A673 (cell line): ENCODE results near the gene VPS9D1. TPM values are rescaled to one million over a fixed set of nuclear protein-coding genes. Genes with fewer than 3 reads are reported as not detected.

Experiments used
- BruUV-seq: library from RNA; stranded (reverse); fragments of 400-500 nt; replicated peaks from 2 replicates; lab custom pipeline; 2021; lab: Mats Ljungman, UMichigan
- CTCF ChIA-PET: fragments of 300-600 bp; sonication (Branson Sonifier 250); formaldehyde crosslinking; loops from one replicate; lab custom pipeline; 2022; ENCODE audit warnings: antibody characterized with exemption; lab: Charles Lee
- POLR2A ChIA-PET: fragments of 300-600 bp; sonication (Branson Sonifier 250); formaldehyde crosslinking; loops from one replicate; lab custom pipeline; 2022; ENCODE audit warnings: antibody characterized with exemption; ENCODE audit not compliant: low non-redundant PET; lab: Charles Lee
- DNase-seq: peaks from one replicate; pipeline ENCODE4 v3.0.0-alpha.2; 2015; ENCODE audit warnings: low spot score
- H3K27ac ChIP-seq: fragments of 200-600 bp; sonication (generic); 2 replicates; pipeline ENCODE4 v1.5.1; 2016; ENCODE audit warnings: mixed run types, low read depth, mild to moderate bottlenecking, mixed read lengths, antibody characterized with exemption, low read length; ENCODE audit not compliant: poor library complexity, severe bottlenecking
- H3K27me3 ChIP-seq: fragments of 200-600 bp; sonication (generic); replicated peaks from 2 replicates; pipeline ENCODE4 v1.6.1; 2017; ENCODE audit warnings: mixed run types, low read depth, mild to moderate bottlenecking, mixed read lengths, antibody characterized with exemption, low read length; ENCODE audit not compliant: insufficient read depth, poor library complexity
- H3K36me3 ChIP-seq: fragments of 200-600 bp; sonication (generic); 2 replicates; pipeline ENCODE4 v1.6.1; 2016; ENCODE audit warnings: mixed run types, mild to moderate bottlenecking, mixed read lengths, antibody characterized with exemption, low read length; ENCODE audit not compliant: insufficient read depth, poor library complexity, severe bottlenecking
- H3K4me1 ChIP-seq: fragments of 200-600 bp; sonication (generic); 2 replicates; pipeline ENCODE4 v1.6.1; 2017; ENCODE audit warnings: mixed run types, mild to moderate bottlenecking, mixed read lengths, antibody characterized with exemption, low read length; ENCODE audit not compliant: insufficient read depth, poor library complexity, severe bottlenecking
- H3K4me3 ChIP-seq: fragments of 200-600 bp; sonication (generic); 2 replicates; pipeline ENCODE4 v1.5.1; 2016; ENCODE audit warnings: low read depth, mixed run types, mild to moderate bottlenecking, mixed read lengths, low read length; ENCODE audit not compliant: poor library complexity, severe bottlenecking
- H3K9me3 ChIP-seq: fragments of 200-600 bp; sonication (generic); 2 replicates; pipeline ENCODE4 v1.6.1; 2016; ENCODE audit warnings: mixed run types, low read depth, mild to moderate bottlenecking, mixed read lengths, antibody characterized with exemption, low read length; ENCODE audit not compliant: poor library complexity, severe bottlenecking
- CTCF ChIP-seq: fragments of 300-800, 200-600 bp; sonication (generic); conservative IDR thresholded peaks from 2 replicates; pipeline ENCODE4 v1.5.1; 2017; ENCODE audit warnings: low read depth, mild to moderate bottlenecking, antibody characterized with exemption, low read length, moderate library complexity, mixed read lengths
- EZH2 ChIP-seq: fragments of 200-600 bp; sonication (generic); IDR thresholded peaks from 2 replicates; pipeline ENCODE4 v1.6.1; 2017; ENCODE audit warnings: borderline replicate concordance, low read depth, mild to moderate bottlenecking, mixed read lengths, antibody characterized with exemption, low read length; ENCODE audit not compliant: poor library complexity, severe bottlenecking
- intact Hi-C: fragments of 100-400 bp; cut with micrococcal nuclease; formaldehyde crosslinking; loops from one replicate; pipeline ENCODE4 v1.10.0; 2022; ENCODE audit not compliant: unreplicated experiment
- total RNA-seq: library from RNA; stranded (reverse); gene quantifications from 2 replicates; pipeline ENCODE4 v1.2.3, GENCODE V29; 2021

Gene VPS9D1
- total RNA-seq, 1 experiment from 2014 or later, result 3.4 TPM

DNA sequence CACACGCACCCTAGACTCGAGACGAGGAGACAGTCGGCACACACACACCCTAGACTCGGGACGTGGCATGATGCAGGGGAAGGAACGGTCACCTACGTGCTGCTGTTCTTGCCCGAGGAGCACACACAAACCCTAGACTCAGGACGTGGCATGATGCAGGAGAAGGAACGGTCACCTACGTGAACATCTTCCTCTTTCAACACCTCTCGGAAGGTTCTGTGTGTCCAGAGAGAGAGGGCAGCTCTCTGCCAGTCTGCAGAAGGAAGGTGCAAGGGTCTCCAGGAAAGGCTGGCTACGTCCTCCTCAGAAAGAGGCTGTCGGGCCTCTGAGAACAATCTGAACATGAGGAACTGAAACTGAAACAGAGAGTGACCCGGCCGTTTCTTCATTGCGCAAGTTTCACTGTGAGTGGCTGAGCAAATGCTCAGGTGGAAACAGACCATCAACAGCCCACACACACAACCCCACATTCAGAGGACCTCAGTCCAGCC lies 44.1 kb upstream of the VPS9D1 start:
- Histone ChIP-seq H3K9me3 (no peaks in the 10 kb centered on the region), H3K4me1 (no peaks in the 10 kb centered on the region), H3K27me3 (no peaks in the 10 kb centered on the region), H3K36me3 (peaks cover 81% of the 10 kb centered on the region), H3K4me3 (no peak overlapping the region), H3K27ac (no peak overlapping the region)
- no peak for TF ChIP-seq EZH2
- TF ChIP-seq CTCF, result no peak
- BruUV-seq, result no TSS peak
- DNase-seq, result no peak
- CTCF ChIA-PET, result no interaction called here
- intact Hi-C loops, result no loop called here
- POLR2A ChIA-PET, result no interaction called here

GRCh38 chr16:89761304-89761922 lies 40.7 kb upstream of the VPS9D1 start:
- Histone ChIP-seq H3K36me3 (peaks cover 82% of the 10 kb centered on the region), H3K4me3 (no peak overlapping the region)
- POLR2A ChIA-PET, result no interaction called here

GRCh38 chr16:89759746-89760340 lies 39.1 kb upstream of the VPS9D1 start:
- intact Hi-C loops, result no loop called here
- no peak overlapping the region for H3K4me3 ChIP-seq
- no peaks in the 10 kb centered on the region for H3K27me3 ChIP-seq
- H3K9me3 ChIP-seq, result no peaks in the 10 kb centered on the region
- TF ChIP-seq CTCF, result no peak
- TF ChIP-seq EZH2, result no peak
- H3K27ac ChIP-seq, result no peak overlapping the region
- POLR2A ChIA-PET, result no interaction called here
- BruUV-seq, result no TSS peak
- DNase-seq, result no peak
- CTCF ChIA-PET, result no interaction called here
- no peaks in the 10 kb centered on the region for H3K4me1 ChIP-seq
- peaks cover 78% of the 10 kb centered on the region for H3K36me3 ChIP-seq

More at GRCh38 chr16:89761304-89761922, 40.7 kb upstream of the VPS9D1 start:
- CTCF ChIA-PET, result no interaction called here
- H3K4me1 ChIP-seq, result no peaks in the 10 kb centered on the region
- H3K27me3 ChIP-seq, result no peaks in the 10 kb centered on the region
- TF ChIP-seq EZH2, result no peak
- TF ChIP-seq CTCF, result no peak
- BruUV-seq, result no TSS peak
- no peak overlapping the region for H3K27ac ChIP-seq
- DNase-seq, result no peak
- no peaks in the 10 kb centered on the region for H3K9me3 ChIP-seq
- intact Hi-C loops, result no loop called here
